Measurements from ENCODE around the gene CDK7.
"Not testable (repeated sequence)": the region's sequence is repeated elsewhere in the genome, so short reads cannot be mapped to it uniquely, and the experiment has no call there.

CDK7 gene

GRCh38 chr5:69234457-69235268, at the start of gene CDK7:
Gene CDK7, plus strand, starts transcription at chr5:69234886. Its CDS starts 90 bp downstream, at chr5:69234976.
- DNase-seq = peak; percentile 72

- DNase-seq = no peak
Measured at GRCh38 chr5:69187342-69187741, 47.3 kb upstream of the CDK7 start.

- no peak for DNase-seq
Measured at GRCh38 chr5:69188811-69189161, 45.9 kb upstream of the CDK7 start.

GRCh38 chr5:69189162-69190086, 45.3 kb upstream of the CDK7 start, which contains the start of gene CENPH:
Gene CENPH, plus strand, starts transcription at chr5:69189583. Its CDS starts 52 bp downstream, at chr5:69189635.
- DNase-seq = peak; percentile 54

- DNase-seq = no peak
Measured at GRCh38 chr5:69202497-69202896, 32.2 kb upstream of the CDK7 start.

GRCh38 chr5:69206528-69207190, 28.0 kb upstream of the CDK7 start:
- no peak for DNase-seq

- DNase-seq = no peak
Measured at GRCh38 chr5:69209602-69210001, 25.1 kb upstream of the CDK7 start.

GRCh38 chr5:69211200-69211599, 23.5 kb upstream of the CDK7 start:
- no peak for DNase-seq

- DNase-seq = no peak
Measured at GRCh38 chr5:69212022-69212421, 22.7 kb upstream of the CDK7 start.

GRCh38 chr5:69213513-69214215, 21.0 kb upstream of the CDK7 start:
- no peak for DNase-seq

GRCh38 chr5:69217151-69217511, 17.6 kb upstream of the CDK7 start:
- no peak for DNase-seq

- peak; percentile 31 for DNase-seq
Measured at GRCh38 chr5:69217548-69218526, 16.8 kb upstream of the CDK7 start.

GRCh38 chr5:69219939-69220338, 14.7 kb upstream of the CDK7 start:
- DNase-seq = no peak

GRCh38 chr5:69220371-69220770, 14.3 kb upstream of the CDK7 start:
- not testable (repeated sequence) for DNase-seq

GRCh38 chr5:69220833-69221232, 13.9 kb upstream of the CDK7 start:
- DNase-seq = not testable (repeated sequence)

GRCh38 chr5:69224520-69224919, 10.2 kb upstream of the CDK7 start:
- DNase-seq = no peak

- no peak for DNase-seq
Measured at GRCh38 chr5:69225860-69226259, 8.8 kb upstream of the CDK7 start.

- no peak for DNase-seq
Measured at GRCh38 chr5:69230181-69230580, 4.5 kb upstream of the CDK7 start.

- DNase-seq = no peak
Measured at GRCh38 chr5:69231281-69231680, 3.4 kb upstream of the CDK7 start.

GRCh38 chr5:69231851-69232250, 2.8 kb upstream of the CDK7 start:
- DNase-seq = no peak

GRCh38 chr5:69236733-69237132, 2.0 kb downstream of the CDK7 start:
- not testable (repeated sequence) for DNase-seq

Data from DMS79 (cell line).